ENCODE data around the gene TRIM5. TPM values are rescaled to one million over a fixed set of nuclear protein-coding genes. Genes with fewer than 3 reads are reported as not detected.

TRIM5 gene
- total RNA-seq, 1 donor from 2014 or later, result 44.4 TPM

GRCh38 chr11:5646139-5646538 lies 38.7 kb downstream of the TRIM5 start:
- no peak for DNase-seq
- H3K36me3 ChIP-seq, result peaks cover 37% of the 10 kb centered on the region
- no peaks in the 10 kb centered on the region for H3K27me3 ChIP-seq
- H3K27ac ChIP-seq, result no peak overlapping the region
- TF ChIP-seq CTCF (IDR thresholded peaks at IDR 0.05), result no peak
- no peaks in the 10 kb centered on the region for H3K9me3 ChIP-seq
- intact Hi-C loops (cut with DNase I), result no loop called here
- ATAC-seq, result no peak
- no peaks in the 10 kb centered on the region for H3K4me1 ChIP-seq
- no peak overlapping the region for H3K4me3 ChIP-seq

GRCh38 chr11:5643585-5643984 lies 41.3 kb downstream of the TRIM5 start:
- no peak overlapping the region for H3K27ac ChIP-seq
- no peak for TF ChIP-seq CTCF (IDR thresholded peaks at IDR 0.05)
- H3K4me3 ChIP-seq, result no peak overlapping the region
- H3K4me1 ChIP-seq, result no peaks in the 10 kb centered on the region
- H3K27me3 ChIP-seq, result no peaks in the 10 kb centered on the region
- no peak for ATAC-seq
- intact Hi-C loops (cut with DNase I), result no loop called here
- no peaks in the 10 kb centered on the region for H3K9me3 ChIP-seq
- DNase-seq, result no peak
- peaks cover 46% of the 10 kb centered on the region for H3K36me3 ChIP-seq

GRCh38 chr11:5639953-5640352 lies 44.9 kb downstream of the TRIM5 start:
- intact Hi-C loops (cut with DNase I), result no loop called here
- H3K36me3 ChIP-seq, result peaks cover 75% of the 10 kb centered on the region
- no peak for TF ChIP-seq CTCF (IDR thresholded peaks at IDR 0.05)

GRCh38 chr11:5631969-5632635 lies 52.8 kb downstream of the TRIM5 start:
- intact Hi-C loops (cut with DNase I), result no loop called here
- no peak overlapping the region for H3K27ac ChIP-seq
- ATAC-seq (no peak), DNase-seq (no peak)
- no peak for TF ChIP-seq CTCF (IDR thresholded peaks at IDR 0.05)
- H3K27me3 ChIP-seq, result no peaks in the 10 kb centered on the region
- no peaks in the 10 kb centered on the region for H3K9me3 ChIP-seq
- H3K4me1 ChIP-seq, result no peaks in the 10 kb centered on the region
- peaks cover 26% of the 10 kb centered on the region for H3K36me3 ChIP-seq
- no peak overlapping the region for H3K4me3 ChIP-seq

More at GRCh38 chr11:5639953-5640352, 44.9 kb downstream of the TRIM5 start:
- Histone ChIP-seq H3K4me3 (no peak overlapping the region), H3K27me3 (no peaks in the 10 kb centered on the region), H3K27ac (no peak overlapping the region), H3K4me1 (no peaks in the 10 kb centered on the region), H3K9me3 (no peaks in the 10 kb centered on the region)
- DNase-seq (no peak), ATAC-seq (no peak)

- no peak for DNase-seq
- intact Hi-C loops (cut with DNase I), result no loop called here
- TF ChIP-seq CTCF (IDR thresholded peaks at IDR 0.05), result no peak
Measured at GRCh38 chr11:5631417-5631816, 53.5 kb downstream of the TRIM5 start.

GRCh38 chr11:5626196-5626595 lies 58.7 kb downstream of the TRIM5 start:
- Histone ChIP-seq H3K9me3 (no peaks in the 10 kb centered on the region), H3K36me3 (no peaks in the 10 kb centered on the region), H3K4me3 (no peak overlapping the region), H3K4me1 (peaks cover 19% of the 10 kb centered on the region), H3K27me3 (no peaks in the 10 kb centered on the region), H3K27ac (no peak overlapping the region)
- no peak for ATAC-seq
- intact Hi-C loops (cut with DNase I), result no loop called here
- no peak for TF ChIP-seq CTCF (IDR thresholded peaks at IDR 0.05)
- no peak for DNase-seq

More at GRCh38 chr11:5631417-5631816, 53.5 kb downstream of the TRIM5 start:
- Histone ChIP-seq H3K27me3 (no peaks in the 10 kb centered on the region), H3K4me3 (no peak overlapping the region), H3K9me3 (no peaks in the 10 kb centered on the region), H3K4me1 (no peaks in the 10 kb centered on the region), H3K36me3 (peaks cover 21% of the 10 kb centered on the region), H3K27ac (no peak overlapping the region)
- ATAC-seq, result peak; percentile 44

All from upper lobe of right lung (tissue), 1 donor.